Colonic mucosa (tissue), 4 donors: ENCODE data around the gene IL18. TPM values are rescaled to one million over a fixed set of nuclear protein-coding genes. Genes with fewer than 3 reads are reported as not detected.

Source experiments
- DNase-seq: peaks from one replicate; pipeline ENCODE4 v3.0.0-alpha.2; 2020
- H3K27ac ChIP-seq: fragments of 200-600 bp; one replicate; pipeline ENCODE4 v1.8.0; 2021
- H3K27me3 ChIP-seq: fragments of 200-600 bp; one replicate; pipeline ENCODE4 v1.8.0; 2021
- H3K36me3 ChIP-seq: fragments of 200-600 bp; one replicate; pipeline ENCODE4 v1.8.0; 2021
- H3K4me1 ChIP-seq: fragments of 200-600 bp; one replicate; pipeline ENCODE4 v1.8.0; 2021; ENCODE audit warnings: mild to moderate bottlenecking
- H3K4me3 ChIP-seq: fragments of 200-600 bp; one replicate; pipeline ENCODE4 v1.8.0; 2021
- H3K9ac ChIP-seq, 2 donors: one replicate each; pipeline ENCODE4 v1.7.0; 2013; ENCODE audit warnings: control low read depth in 2 of 2, low read depth in 2 of 2, low read length in 2 of 2
- H3K9me3 ChIP-seq: fragments of 200-600 bp; one replicate; pipeline ENCODE4 v1.8.0; 2021
- CTCF ChIP-seq: fragments of 200-600 bp; IDR thresholded peaks from one replicate; pipeline ENCODE4 v1.8.0; 2022; ENCODE audit warnings: antibody characterized with exemption, mild to moderate bottlenecking
- intact Hi-C: fragments of 100-400 bp; cut with DNase I; formaldehyde crosslinking; loops from one replicate; pipeline ENCODE4 v1.14.1; 2022
- total RNA-seq, 2 donors: library from RNA; stranded (reverse); fragmentation: NEBNext Ultra II Directional in 1 of 2; extraction: Animal tissue kit (Norgen Biotek cat#: 25700) in 1 of 2; gene quantifications; one replicate each; pipeline ENCODE4 v1.2.1, GENCODE V29; 2021
- donor health status: healthy.
- donor health status: DM: no; HTN: no; CAD: no.
- donor health status: DM: no; HTN: no; CAD: no.

IL18 gene
- total RNA-seq, 2 donors from 2014 or later: 42.3 to 63.4 TPM

DNA sequence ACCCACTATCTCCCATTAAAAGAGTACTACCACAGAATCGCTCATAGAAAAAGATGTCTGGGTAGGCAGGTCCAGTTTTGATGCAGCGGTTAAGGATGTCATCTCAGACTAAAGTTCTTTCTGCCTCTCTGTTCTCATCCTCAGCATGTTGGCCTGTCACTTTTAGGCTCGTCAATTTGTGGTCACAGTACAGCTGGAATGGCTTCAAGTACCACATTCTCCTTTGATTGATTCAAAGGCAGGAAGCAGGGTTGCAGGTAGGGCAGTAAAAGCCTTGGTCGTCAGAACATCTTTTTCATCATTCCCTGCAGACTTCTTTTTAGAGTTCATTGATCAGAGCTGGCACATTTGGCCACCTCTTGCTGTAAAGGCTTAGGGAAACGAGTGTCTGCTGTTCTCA lies 48.5 kb downstream of the IL18 start:
- TF ChIP-seq CTCF: no peak
- DNase-seq: no peak
- no peaks in the 10 kb centered on the region for H3K36me3 ChIP-seq
- no peaks in the 10 kb centered on the region for H3K27me3 ChIP-seq
- no peak overlapping the region for H3K27ac ChIP-seq
- H3K4me1 ChIP-seq: no peaks in the 10 kb centered on the region
- intact Hi-C loops: no loop called here
- no peaks in the 10 kb centered on the region for H3K9me3 ChIP-seq
- H3K4me3 ChIP-seq: no peak overlapping the region
- no peak overlapping the region for H3K9ac ChIP-seq

DNA sequence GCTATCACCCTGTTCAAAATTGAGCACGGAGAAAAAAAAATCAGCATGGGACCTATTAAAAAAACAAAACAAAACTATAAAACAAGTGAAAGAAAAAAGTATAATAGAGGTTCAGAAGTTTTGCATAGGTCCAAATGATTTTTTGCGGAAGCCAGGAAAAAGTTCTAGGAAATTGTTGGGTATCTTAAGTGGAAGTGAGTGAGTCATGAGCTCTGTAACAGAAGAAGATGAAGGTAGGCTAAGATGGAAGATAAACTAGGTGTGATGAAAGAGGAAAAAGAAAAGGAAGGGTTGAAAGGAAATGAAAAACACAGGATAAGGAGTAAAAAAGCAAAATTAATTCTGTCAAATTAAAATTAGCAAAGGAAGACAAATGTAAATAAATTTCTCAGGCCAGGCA lies 49.4 kb downstream of the IL18 start:
- no peaks in the 10 kb centered on the region for H3K4me1 ChIP-seq
- H3K36me3 ChIP-seq: no peaks in the 10 kb centered on the region
- no peak overlapping the region for H3K27ac ChIP-seq
- H3K9me3 ChIP-seq: no peaks in the 10 kb centered on the region
- TF ChIP-seq CTCF: no peak
- DNase-seq: no peak
- H3K4me3 ChIP-seq: no peak overlapping the region
- no peak overlapping the region for H3K9ac ChIP-seq
- intact Hi-C loops: loop anchor here (5.0 kb wide), 1 partner anchor 163 kb away; no protein-coding TSS in a partner anchor
- no peaks in the 10 kb centered on the region for H3K27me3 ChIP-seq

DNA sequence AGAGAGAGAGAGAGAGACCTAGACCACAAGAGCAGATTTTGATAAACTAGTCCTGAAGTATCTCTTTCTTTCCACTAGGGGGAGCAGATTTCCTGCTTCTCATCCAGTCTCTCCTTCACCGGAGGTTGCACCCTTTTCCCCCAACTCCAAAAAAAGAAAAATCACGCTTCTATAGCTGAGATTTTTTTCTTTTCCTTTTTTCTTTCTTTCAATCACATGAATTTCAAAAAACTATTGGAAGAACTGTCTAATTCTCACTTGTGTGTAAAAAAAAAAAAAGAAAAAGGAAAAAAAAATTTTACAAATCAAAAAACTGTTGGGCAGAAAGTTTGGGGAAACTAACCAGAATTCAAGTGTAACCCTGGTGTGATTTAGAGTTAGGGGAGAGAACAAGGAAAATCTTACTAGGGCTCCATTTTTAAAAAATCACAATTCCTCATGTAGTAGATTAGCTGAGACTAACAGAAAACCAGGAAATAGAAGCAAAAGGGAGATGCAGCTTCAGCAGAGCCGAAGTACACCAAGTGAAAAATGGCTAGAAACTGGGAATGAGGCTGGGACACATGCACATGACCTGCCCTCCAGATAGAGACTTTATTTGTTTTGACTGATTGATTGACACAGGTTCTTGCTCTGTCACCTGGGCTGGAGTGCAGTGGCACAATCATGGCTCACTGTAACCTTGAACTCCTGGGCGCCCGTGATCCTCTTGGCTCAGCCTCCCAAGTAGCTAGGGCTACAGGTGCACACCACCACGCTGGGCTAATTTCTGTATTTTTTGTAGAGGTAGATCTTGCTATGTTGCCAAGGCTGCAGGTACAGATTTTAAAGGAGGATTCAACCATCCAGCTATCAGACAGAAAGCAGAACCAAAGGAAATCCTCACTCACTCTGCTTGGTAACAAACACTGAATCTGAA lies 50.1 kb downstream of the IL18 start:
- no peak overlapping the region for H3K27ac ChIP-seq
- peak; percentile 49 for TF ChIP-seq CTCF
- DNase-seq: no peak
- no peaks in the 10 kb centered on the region for H3K4me1 ChIP-seq
- intact Hi-C loops: loop anchor here (2.0 to 5.0 kb wide), 2 partner anchors 61 to 164 kb away; partner anchors contain the start of gene BCO2
- peak overlapping the region in 1 of 2 donors; percentile 46 for H3K9ac ChIP-seq
- no peaks in the 10 kb centered on the region for H3K9me3 ChIP-seq
- no peaks in the 10 kb centered on the region for H3K27me3 ChIP-seq
- no peak overlapping the region for H3K4me3 ChIP-seq
- no peaks in the 10 kb centered on the region for H3K36me3 ChIP-seq

GRCh38 chr11:112106070-112106469 lies 57.8 kb downstream of the IL18 start:
- TF ChIP-seq CTCF: no peak
- no peak overlapping the region for H3K9ac ChIP-seq
- DNase-seq: no peak

DNA sequence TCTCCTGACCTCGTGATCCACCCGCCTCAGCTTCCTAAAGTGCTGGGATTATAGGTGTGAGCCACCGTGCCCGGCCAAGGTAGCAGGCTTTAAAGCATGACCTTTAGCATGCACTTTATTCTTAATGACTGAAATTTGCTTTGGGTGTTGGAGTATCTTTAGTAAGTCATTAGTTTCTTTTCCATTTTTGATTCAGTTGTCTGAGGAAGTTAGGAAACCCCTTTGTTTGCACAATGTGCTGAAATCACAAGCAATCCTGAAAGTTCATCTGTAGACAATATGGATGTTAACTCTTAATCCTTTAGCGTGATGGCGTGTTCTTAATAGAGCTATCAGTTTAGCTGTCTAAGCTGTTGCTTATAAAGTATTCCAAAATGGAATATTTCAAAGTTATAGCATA lies 60.4 kb downstream of the IL18 start:
- no peaks in the 10 kb centered on the region for H3K9me3 ChIP-seq
- intact Hi-C loops: no loop called here
- no peaks in the 10 kb centered on the region for H3K4me1 ChIP-seq
- H3K9ac ChIP-seq: no peak overlapping the region
- no peak overlapping the region for H3K27ac ChIP-seq
- H3K27me3 ChIP-seq: no peaks in the 10 kb centered on the region
- H3K4me3 ChIP-seq: no peak overlapping the region
- no peak for DNase-seq
- no peak for TF ChIP-seq CTCF
- H3K36me3 ChIP-seq: no peaks in the 10 kb centered on the region

More at GRCh38 chr11:112106070-112106469, 57.8 kb downstream of the IL18 start:
- no peak overlapping the region for H3K4me3 ChIP-seq
- no peaks in the 10 kb centered on the region for H3K27me3 ChIP-seq
- no peak overlapping the region for H3K27ac ChIP-seq
- H3K9me3 ChIP-seq: no peaks in the 10 kb centered on the region
- H3K36me3 ChIP-seq: no peaks in the 10 kb centered on the region
- H3K4me1 ChIP-seq: no peaks in the 10 kb centered on the region
- intact Hi-C loops: no loop called here
